ENCODE measurements around the gene TNFSF18.

The TNFSF18 gene

DNA sequence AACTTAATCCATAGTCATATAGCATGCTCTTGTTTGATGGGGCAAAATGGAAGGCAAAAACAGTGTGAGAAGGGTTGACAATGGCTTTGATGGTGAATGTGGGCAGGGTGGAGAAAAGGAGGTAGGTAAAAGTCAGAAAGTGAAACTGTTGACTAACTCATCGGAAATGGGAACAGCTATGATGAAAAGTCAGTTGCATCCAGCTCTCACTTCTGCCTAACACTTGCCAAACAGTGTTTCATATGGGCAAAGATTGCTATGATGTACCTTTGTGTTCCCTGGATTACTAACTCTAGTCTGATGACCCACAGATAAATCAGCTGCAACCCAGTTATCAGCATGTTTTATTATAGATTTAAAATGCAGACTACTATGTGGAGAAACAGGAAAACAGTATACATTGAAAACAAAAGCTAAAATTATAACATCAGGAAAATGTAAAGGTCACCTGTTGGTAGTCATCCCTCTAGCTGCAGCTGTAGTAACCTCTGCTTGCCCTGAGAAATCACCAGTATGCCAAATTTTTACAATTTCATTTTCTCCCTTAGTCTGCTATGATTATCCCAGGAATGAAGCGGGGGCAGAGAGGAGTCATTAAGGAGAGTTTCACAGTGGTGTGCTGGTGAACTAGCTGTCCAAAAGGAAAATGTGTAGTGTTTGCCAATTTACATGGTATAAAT, 11.7 kb downstream of the TNFSF18 start:
- no peak for DNase-seq

GRCh38 chr1:173024543-173024942, 26.2 kb downstream of the TNFSF18 start:
- DNase-seq: no peak

GRCh38 chr1:173023343-173023742, 27.4 kb downstream of the TNFSF18 start:
- no peak for DNase-seq

DNA sequence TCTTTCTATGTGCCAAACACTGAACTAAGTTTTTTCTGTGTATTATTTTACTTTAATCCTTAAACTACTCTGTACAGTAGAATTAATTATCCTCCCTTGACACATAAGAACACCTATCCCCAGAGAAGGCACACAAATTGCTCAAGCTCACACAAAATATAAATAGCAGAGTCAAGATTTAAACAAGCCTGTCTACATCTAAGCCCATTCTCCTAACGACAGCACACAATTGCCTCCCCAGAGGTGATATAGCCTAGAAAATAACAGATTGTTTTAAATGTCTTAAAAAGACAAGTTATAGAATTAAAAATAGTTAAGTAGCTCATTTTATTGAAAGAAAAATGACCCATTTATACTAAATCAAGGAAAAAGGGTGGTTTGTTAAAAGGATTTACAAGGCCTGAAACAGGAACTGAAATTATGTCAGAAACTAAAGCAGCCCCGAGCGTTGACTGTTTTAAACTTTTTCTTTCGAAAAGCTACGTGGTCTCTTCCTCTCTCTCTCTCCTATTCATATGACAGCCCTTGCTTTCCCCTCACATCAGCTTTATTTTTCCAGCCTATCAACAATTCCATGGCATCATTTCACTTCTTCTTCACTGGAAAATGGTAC, 30.5 kb downstream of the TNFSF18 start:
- no peak for DNase-seq

DNA sequence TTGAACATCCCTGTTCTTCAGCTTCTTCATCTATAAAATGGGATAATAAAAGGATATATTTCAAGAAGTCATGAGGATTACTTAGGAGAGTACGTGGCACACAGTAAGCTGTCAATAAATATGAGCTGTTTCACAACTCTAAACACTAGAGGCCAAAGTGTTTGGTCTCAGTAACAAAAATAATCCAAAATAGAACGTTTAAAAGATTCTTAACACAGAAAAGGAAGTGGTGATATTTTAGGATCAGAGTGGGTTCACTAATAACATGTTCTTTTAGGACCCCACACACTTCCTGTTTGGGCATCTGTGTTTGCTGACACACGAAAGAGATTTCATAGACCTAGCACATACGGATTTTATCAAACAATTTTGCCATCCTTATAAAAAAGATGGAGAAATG, 32.9 kb downstream of the TNFSF18 start:
- DNase-seq: no peak

GRCh38 chr1:173016419-173016818, 34.3 kb downstream of the TNFSF18 start:
- no peak for DNase-seq

DNA sequence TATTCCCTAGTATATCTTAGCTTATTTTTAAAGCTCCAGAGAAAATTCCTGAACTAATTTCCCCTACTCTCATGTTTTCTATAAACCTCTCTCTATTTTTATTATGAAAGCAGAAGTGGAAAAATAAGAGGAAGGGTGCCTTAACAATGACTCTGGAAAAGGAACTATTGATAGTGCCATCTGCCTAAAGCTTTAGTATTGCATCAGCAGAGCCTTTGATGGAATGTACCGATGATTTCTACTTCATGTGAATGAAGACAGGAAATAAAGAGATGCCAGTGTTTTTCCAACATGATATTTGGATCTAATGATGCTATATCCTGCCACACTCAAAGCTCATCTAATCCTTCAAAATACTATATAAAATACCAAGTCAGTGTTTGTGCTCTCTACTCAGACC, 35.1 kb downstream of the TNFSF18 start:
- no peak for DNase-seq

- no peak for DNase-seq
Observed at GRCh38 chr1:173014160-173014559, 36.6 kb downstream of the TNFSF18 start.

- DNase-seq: no peak
Observed at GRCh38 chr1:173012126-173012525, 38.6 kb downstream of the TNFSF18 start.

DNA sequence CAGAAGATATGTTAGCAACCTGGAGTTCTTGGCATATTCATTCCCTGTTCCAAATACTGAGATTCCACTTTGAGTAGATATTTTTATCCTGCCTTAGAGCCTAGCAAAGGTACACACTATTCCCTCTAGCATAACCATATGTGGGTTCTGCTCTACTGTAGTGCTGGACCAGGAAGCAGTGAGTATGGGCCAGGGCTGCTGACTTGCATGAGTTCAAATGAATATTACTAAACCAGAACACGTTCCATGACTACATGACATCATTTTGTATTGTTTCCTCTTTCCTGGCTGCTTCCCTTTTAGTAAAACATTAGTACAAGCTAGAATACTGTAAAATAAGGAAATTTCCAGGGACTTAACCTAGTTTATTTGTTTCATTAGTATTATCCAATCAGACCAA, 41.1 kb downstream of the TNFSF18 start:
- DNase-seq: no peak

- DNase-seq: no peak
Observed at GRCh38 chr1:173005196-173005864, 45.4 kb downstream of the TNFSF18 start.

GRCh38 chr1:173002891-173003838, 47.6 kb downstream of the TNFSF18 start:
- DNase-seq: peak; percentile 84

- DNase-seq: no peak
Observed at GRCh38 chr1:172999349-172999748, 51.4 kb downstream of the TNFSF18 start.

DNA sequence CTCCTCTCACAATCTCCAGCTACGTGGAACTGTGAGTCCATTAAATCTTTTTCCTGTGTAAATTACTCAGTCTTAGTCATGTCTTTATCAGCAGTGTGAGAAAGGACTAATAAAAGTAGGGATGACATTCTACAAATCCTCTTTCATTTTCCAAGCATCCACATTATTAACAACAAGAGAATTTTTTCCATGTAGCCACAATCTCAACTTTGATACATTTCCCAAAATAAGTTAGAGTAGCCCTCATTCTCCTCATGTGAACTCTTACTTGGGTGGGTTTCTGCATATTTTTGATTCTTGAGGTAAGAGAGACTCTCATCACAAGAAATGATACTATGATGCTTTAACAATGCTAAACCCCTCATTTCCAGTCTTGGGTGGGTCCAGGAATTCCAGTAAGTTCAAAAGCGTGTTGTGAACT, 52.8 kb downstream of the TNFSF18 start:
- DNase-seq: no peak

DNA sequence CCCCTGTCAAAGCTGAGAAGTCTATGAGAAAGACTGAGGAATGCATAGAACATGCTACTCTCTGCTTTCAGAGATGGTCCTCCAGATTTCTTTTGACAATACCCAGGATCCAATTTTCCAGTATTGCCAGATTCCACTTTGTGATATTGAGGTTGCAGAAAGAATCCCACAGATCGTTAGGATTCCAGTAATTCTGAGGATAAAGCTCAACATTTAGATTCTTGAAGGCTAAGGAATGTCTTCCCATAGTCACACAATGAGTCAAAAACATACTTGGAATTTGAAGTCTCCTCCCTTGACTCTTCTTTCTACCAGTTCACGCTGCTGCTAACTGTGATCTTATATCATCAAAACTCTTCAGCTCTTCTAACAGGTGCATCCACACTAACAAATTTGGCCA, 57.1 kb downstream of the TNFSF18 start:
- no peak for DNase-seq

- no peak for DNase-seq
Observed at GRCh38 chr1:172991674-172992400, 58.9 kb downstream of the TNFSF18 start.

GRCh38 chr1:172990598-172991215, 60.0 kb downstream of the TNFSF18 start:
- no peak for DNase-seq
